C4-2B (cell line): ENCODE data around the gene CEP128.

ENCODE experiments used
- H3K27ac ChIP-seq: fragments of 450-650 bp; 2 replicates; pipeline ENCODE4 v1.5.1; 2017
- CTCF ChIP-seq: fragments of 450-650 bp; conservative IDR thresholded peaks from 2 replicates; pipeline ENCODE4 v1.5.1; 2017; ENCODE audit warnings: mild to moderate bottlenecking
- ZFX ChIP-seq: fragments of 450-650 bp; IDR thresholded peaks from 2 replicates; pipeline ENCODE4 v1.6.1; 2017

CEP128 gene

GRCh38 chr14:80575763-80576162 lies 365.8 kb downstream of the CEP128 start:
- TF ChIP-seq CTCF: no peak
- TF ChIP-seq ZFX: no peak
- no peak overlapping the region for H3K27ac ChIP-seq

DNA sequence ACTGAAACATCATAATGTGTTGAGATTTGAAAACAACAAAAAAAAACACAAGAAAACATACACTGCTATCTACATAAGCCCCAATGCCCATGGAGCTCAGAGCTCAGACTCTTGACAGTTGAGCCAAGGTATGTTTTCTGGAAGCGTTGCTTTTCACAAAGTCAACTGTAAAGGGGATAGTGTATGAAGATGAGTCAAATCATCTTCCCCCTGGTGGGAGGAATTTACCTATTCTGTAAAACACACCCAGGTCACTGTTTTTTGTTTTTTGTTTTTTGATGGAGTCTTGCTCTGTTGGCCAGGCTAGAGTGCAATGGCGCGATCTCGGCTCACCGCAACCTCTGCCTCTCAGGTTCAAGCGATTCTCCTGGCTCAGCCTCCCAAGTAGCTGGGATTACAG lies 368.9 kb downstream of the CEP128 start:
- TF ChIP-seq CTCF (no peak), ZFX (no peak)
- no peak overlapping the region for H3K27ac ChIP-seq

DNA sequence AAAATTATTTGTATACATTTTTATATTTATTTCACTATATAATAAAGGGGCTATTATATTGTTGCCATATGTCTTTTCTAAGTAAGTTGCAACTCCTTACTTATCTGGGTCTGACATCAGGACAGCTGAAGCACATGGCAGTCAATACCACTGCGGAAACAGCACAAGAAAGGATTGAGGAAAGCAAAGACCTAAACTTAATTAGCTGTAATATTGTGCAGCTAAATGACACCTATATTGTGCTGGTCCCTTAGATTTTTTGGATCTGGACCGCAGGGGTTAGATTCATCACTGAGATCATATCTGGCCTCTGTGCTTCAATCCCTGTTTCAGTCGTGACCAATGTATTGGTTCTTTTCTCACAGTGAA lies 370.6 kb downstream of the CEP128 start:
- TF ChIP-seq CTCF (no peak), ZFX (no peak)
- no peak overlapping the region for H3K27ac ChIP-seq

GRCh38 chr14:80567905-80568536 lies 373.5 kb downstream of the CEP128 start:
- H3K27ac ChIP-seq: no peak overlapping the region
- TF ChIP-seq ZFX (no peak), CTCF (no peak)

DNA sequence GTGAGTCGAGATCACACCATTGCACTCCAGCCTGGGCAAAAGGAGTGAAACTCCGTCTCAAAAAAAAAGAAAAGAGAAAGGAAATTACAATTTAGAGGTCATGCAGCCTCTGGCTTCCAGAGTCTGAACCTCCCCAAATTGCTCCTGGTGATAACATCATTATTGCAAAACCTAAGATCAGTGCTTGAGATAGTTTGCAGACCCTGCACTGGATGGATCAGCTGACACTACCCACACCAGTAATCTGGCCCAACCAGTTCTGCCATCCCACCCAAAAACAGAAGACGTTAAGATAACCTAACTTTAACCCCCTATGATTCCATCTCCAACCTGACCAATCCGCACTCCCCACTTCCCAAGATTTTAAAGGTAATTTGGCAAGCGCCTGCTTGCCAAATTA lies 376.5 kb downstream of the CEP128 start:
- H3K27ac ChIP-seq: no peak overlapping the region
- TF ChIP-seq CTCF (no peak), ZFX (no peak)

DNA sequence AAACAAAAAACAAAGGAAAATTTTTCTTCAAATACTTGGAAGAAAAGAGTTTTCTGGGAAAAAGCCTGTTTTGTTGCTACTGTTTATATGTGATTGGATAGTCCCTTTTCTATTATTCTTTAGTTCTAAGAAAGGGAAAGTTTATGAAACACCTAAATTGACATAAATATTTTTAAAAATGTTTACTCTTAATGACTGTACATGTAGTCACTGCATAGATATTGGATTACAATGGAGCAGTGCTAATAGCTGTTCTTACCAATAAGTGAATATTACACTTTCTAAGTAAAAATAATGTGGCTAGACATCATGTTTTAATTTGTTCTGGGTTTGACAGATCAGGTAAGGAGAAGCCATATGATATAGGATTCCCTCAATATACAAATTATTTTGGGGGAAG lies 377.5 kb downstream of the CEP128 start:
- H3K27ac ChIP-seq: no peak overlapping the region
- no peak for TF ChIP-seq CTCF
- TF ChIP-seq ZFX: no peak

- no peak overlapping the region for H3K27ac ChIP-seq
- TF ChIP-seq ZFX (no peak), CTCF (no peak)
These were observed 380.5 kb downstream of the CEP128 start for GRCh38 chr14:80560800-80561657.
